SK-N-SH (cell line): ENCODE data around the gene ADCY9. TPM values are rescaled to one million over a fixed set of nuclear protein-coding genes. Genes with fewer than 3 reads are reported as not detected.

Experiments used
- CTCF ChIA-PET: fragments of 300-600, 350-600 bp; formaldehyde crosslinking; extraction: SDS; loops from one replicate; lab custom pipeline; 2021; lab: Yijun Ruan, JAX
- POLR2A ChIA-PET: fragments of 350-600 bp; sonication (Branson Sonifier 250); formaldehyde crosslinking; extraction: SDS; loops from one replicate; lab custom pipeline; 2020; ENCODE audit warnings: antibody characterized with exemption, inconsistent platforms; lab: Yijun Ruan, JAX
- DNase-seq: peaks from one replicate; pipeline ENCODE4 v3.0.0; 2012
- H2AFZ ChIP-seq: fragments of 200-600 bp; sonication (generic); 2 replicates; pipeline ENCODE4 v1.8.1; 2016; ENCODE audit warnings: antibody characterized with exemption, mild to moderate bottlenecking, low read depth
- H3F3A ChIP-seq: fragments of 200-600 bp; sonication (generic); replicated peaks from 2 replicates; pipeline ENCODE3; 2016; ENCODE audit warnings: antibody characterized with exemption, mild to moderate bottlenecking; ENCODE audit not compliant: insufficient read depth
- H3K27ac ChIP-seq, 2 experiments: fragments of 200-500 bp in 1 of 2; fragments of 200-600 bp in 1 of 2; sonication (Bioruptor generic) in 1 of 2; sonication (generic), shearing (Covaris generic) in 1 of 2; 2 replicates each; pipeline versions ENCODE4 v1.5.1 to v1.6.1; 2014 to 2016; ENCODE audit warnings: low read depth in 2 of 2, inconsistent platforms in 1 of 2, low read length in 1 of 2, mild to moderate bottlenecking in 1 of 2, mixed read lengths in 1 of 2
- H3K27me3 ChIP-seq: fragments of 200-600 bp; sonication (generic), shearing (Covaris generic); 2 replicates; pipeline ENCODE4 v1.6.1; 2016; ENCODE audit warnings: mixed run types; ENCODE audit not compliant: insufficient read depth
- H3K36me3 ChIP-seq, 2 experiments: fragments of 200-500 bp in 1 of 2; fragments of 200-600 bp in 1 of 2; sonication (Bioruptor generic) in 1 of 2; sonication (generic) in 1 of 2; replicated peaks in 1 of 2; 2 replicates each; pipeline versions ENCODE3 to v1.5.1; 2014 to 2016; ENCODE audit warnings: low read length in 1 of 2, mild to moderate bottlenecking in 1 of 2; ENCODE audit not compliant: insufficient read depth in 2 of 2, control insufficient read depth in 1 of 2
- H3K4me1 ChIP-seq, 2 experiments: fragments of 200-500 bp in 1 of 2; fragments of 200-600 bp in 1 of 2; sonication (Bioruptor generic) in 1 of 2; sonication (generic), shearing (Covaris generic) in 1 of 2; 2 replicates each; pipeline versions ENCODE4 v1.5.1 to v1.6.1; 2014 to 2016; ENCODE audit warnings: low read depth in 1 of 2, low read length in 1 of 2, mixed run types in 1 of 2; ENCODE audit not compliant: insufficient read depth in 2 of 2, control insufficient read depth in 1 of 2
- H3K4me2 ChIP-seq: fragments of 200-600 bp; sonication (generic), shearing (Covaris generic); 2 replicates; pipeline ENCODE4 v1.6.1; 2017; ENCODE audit warnings: mixed run types
- H3K4me3 ChIP-seq, 2 experiments: fragments of 200-500 bp in 1 of 2; fragments of 200-600 bp in 1 of 2; sonication (Bioruptor generic) in 1 of 2; sonication (generic), shearing (Covaris generic) in 1 of 2; 2 replicates each; pipeline versions ENCODE4 v1.5.1 to v1.8.1; 2014 to 2016; ENCODE audit warnings: low read depth in 2 of 2, inconsistent platforms in 1 of 2, low read length in 1 of 2, mild to moderate bottlenecking in 1 of 2, mixed read lengths in 1 of 2, moderate library complexity in 1 of 2
- H3K79me2 ChIP-seq: fragments of 200-600 bp; sonication (generic); 2 replicates; pipeline ENCODE4 v1.8.1; 2017; ENCODE audit warnings: mild to moderate bottlenecking; ENCODE audit not compliant: insufficient read depth
- H3K9ac ChIP-seq: fragments of 200-600 bp; sonication (generic); 2 replicates; pipeline ENCODE4 v1.6.1; 2017; ENCODE audit warnings: mixed run types
- H3K9me2 ChIP-seq: fragments of 200-600 bp; sonication (generic); 2 replicates; pipeline ENCODE4 v1.6.1; 2017; ENCODE audit warnings: mixed run types
- H3K9me3 ChIP-seq: fragments of 200-600 bp; sonication (generic); 2 replicates; pipeline ENCODE4 v1.6.1; 2017; ENCODE audit warnings: mixed run types, mild to moderate bottlenecking, moderate library complexity
- H4K20me1 ChIP-seq: fragments of 200-600 bp; sonication (generic); 2 replicates; pipeline ENCODE4 v1.6.1; 2017; ENCODE audit warnings: mild to moderate bottlenecking, mixed run types; ENCODE audit not compliant: insufficient read depth
- CHD2 ChIP-seq: fragments of 150-350 bp; IDR thresholded peaks from 2 replicates; pipeline ENCODE4 v1.6.1; 2018; ENCODE audit warnings: low read length; ENCODE audit not compliant: partially characterized antibody
- ELF1 ChIP-seq: IDR thresholded peaks from 2 replicates; pipeline ENCODE4 v1.4.0; 2012
- FOSL2 ChIP-seq: IDR thresholded peaks from 2 replicates; pipeline ENCODE4 v1.4.0; 2012; ENCODE audit warnings: low read depth, mild to moderate bottlenecking, moderate library complexity, borderline replicate concordance
- FOXJ3 ChIP-seq: sonication (generic); formaldehyde crosslinking; IDR thresholded peaks from 2 replicates; pipeline ENCODE4 v1.5.1; 2020; ENCODE audit warnings: mild to moderate bottlenecking, missing genetic modification reagents
- FOXM1 ChIP-seq: IDR thresholded peaks from 2 replicates; pipeline ENCODE4 v1.4.0; 2012; ENCODE audit warnings: low read depth, mild to moderate bottlenecking
- GATA2 ChIP-seq: sonication (generic); formaldehyde crosslinking; IDR thresholded peaks from 2 replicates; pipeline ENCODE4 v1.5.0; 2020; ENCODE audit warnings: mild to moderate bottlenecking, missing genetic modification reagents
- MEF2A ChIP-seq: IDR thresholded peaks from 2 replicates; pipeline ENCODE4 v1.4.0; 2012; ENCODE audit warnings: low read depth, borderline replicate concordance
- NFIC ChIP-seq: IDR thresholded peaks from 2 replicates; pipeline ENCODE4 v1.4.0; 2012; ENCODE audit warnings: borderline replicate concordance
- NRF1 ChIP-seq: IDR thresholded peaks from 2 replicates; pipeline ENCODE4 v1.6.1; 2012; ENCODE audit warnings: low read depth, mild to moderate bottlenecking, low read length
- POLR2AphosphoS5 ChIP-seq: IDR thresholded peaks from 2 replicates; pipeline ENCODE4 v1.6.1; 2012; ENCODE audit warnings: low read depth, low read length
- SMC3 ChIP-seq: IDR thresholded peaks from 2 replicates; pipeline ENCODE4 v1.6.1; 2012; ENCODE audit warnings: low read depth, low read length, improper control_type of control experiment
- TAF1 ChIP-seq: IDR thresholded peaks from 2 replicates; pipeline ENCODE4 v1.6.1; 2012; ENCODE audit warnings: low read depth, mild to moderate bottlenecking, low read length, moderate library complexity, borderline replicate concordance
- TCF12 ChIP-seq: IDR thresholded peaks from 2 replicates; pipeline ENCODE4 v1.4.0; 2012
- TEAD4 ChIP-seq: IDR thresholded peaks from 2 replicates; pipeline ENCODE4 v1.4.0; 2012; ENCODE audit warnings: mild to moderate bottlenecking, borderline replicate concordance; ENCODE audit not compliant: insufficient read depth
- YY1 ChIP-seq: IDR thresholded peaks from 2 replicates; pipeline ENCODE4 v1.4.0; 2012; ENCODE audit warnings: low read depth, mild to moderate bottlenecking
- WGBS: methylation state at CpG from one replicate; pipeline ENCODE4 v1.1.6; 2017; ENCODE audit warnings: low lambda C conversion rate; 5-methylcytosine and 5-hydroxymethylcytosine counted together
- polyA plus RNA-seq, 3 experiments: library from polyadenylated mRNA; depleted of rRNA; stranded (reverse); fragments of >200 nt; gene quantifications; 2 replicates each; pipeline ENCODE4 v1.2.3, GENCODE V29; 2012
- TF ChIP-seq, protein P1 (sequence below): fragments of 150-350 bp; IDR thresholded peaks from 2 replicates; pipeline ENCODE4 v1.6.1; 2017; ENCODE audit warnings: antibody characterized with exemption, low read length, low read depth, borderline replicate concordance
- TF ChIP-seq, protein P2 (sequence below): fragments of 200-600 bp; sonication (generic); IDR thresholded peaks from 2 replicates; pipeline ENCODE4 v1.6.1; 2017; ENCODE audit warnings: antibody characterized with exemption, mild to moderate bottlenecking, moderate library complexity
- TF ChIP-seq, protein P3 (sequence below): IDR thresholded peaks from 2 replicates; pipeline ENCODE4 v1.6.1; 2012; ENCODE audit warnings: mild to moderate bottlenecking, low read depth, low read length, moderate library complexity

Gene ADCY9
- polyA plus RNA-seq, 1 of the 3 experiments (the other 2 are of a cell fraction), result 5.2 TPM

DNA sequence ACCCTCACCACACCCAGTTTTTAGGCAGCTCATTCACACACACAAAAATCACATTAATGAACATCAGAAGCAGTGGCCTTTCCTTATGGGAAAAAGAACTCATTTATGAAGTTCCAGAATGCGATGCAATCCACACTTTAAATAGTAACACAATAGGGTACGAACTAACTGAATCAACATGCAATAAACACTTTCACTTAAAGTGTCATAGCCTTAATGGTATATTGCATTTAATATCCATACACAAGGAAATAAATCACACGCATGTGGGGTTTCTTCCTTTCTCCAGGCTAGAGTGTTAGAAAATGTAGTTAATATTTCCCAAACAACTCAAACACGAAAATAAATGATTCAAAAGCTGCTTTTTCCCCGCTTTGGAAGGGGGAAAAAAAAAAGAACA is 19.7 kb downstream of the ADCY9 start:
- Histone ChIP-seq H3K4me3 (no peak overlapping the region), H3K79me2 (no peaks in the 10 kb centered on the region), H3K9me3 (no peaks in the 10 kb centered on the region), H4K20me1 (no peaks in the 10 kb centered on the region), H3K36me3 (no peaks in the 10 kb centered on the region), H3F3A (no peaks in the 10 kb centered on the region), H3K27me3 (no peaks in the 10 kb centered on the region), H3K4me1 (peaks cover 4 to 10% of the 10 kb centered on the region in 2 experiments), H3K9ac (no peak overlapping the region), H3K9me2 (no peaks in the 10 kb centered on the region), H3K4me2 (no peak overlapping the region), H2AFZ (no peak overlapping the region), H3K27ac (no peak overlapping the region)
- WGBS, result 85% methylated on average over 5 of the region's 5 CpGs
- DNase-seq, result no peak
- TF ChIP-seq NFIC, result no peak
- TF ChIP-seq NRF1, result no peak
- no peak for TF ChIP-seq GATA2 (CRISPR knock-in tag)
- TF ChIP-seq YY1, result no peak
- no peak for TF ChIP-seq FOXJ3 (CRISPR knock-in tag)
- no peak for TF ChIP-seq POLR2AphosphoS5
- TF ChIP-seq, protein P1, sequence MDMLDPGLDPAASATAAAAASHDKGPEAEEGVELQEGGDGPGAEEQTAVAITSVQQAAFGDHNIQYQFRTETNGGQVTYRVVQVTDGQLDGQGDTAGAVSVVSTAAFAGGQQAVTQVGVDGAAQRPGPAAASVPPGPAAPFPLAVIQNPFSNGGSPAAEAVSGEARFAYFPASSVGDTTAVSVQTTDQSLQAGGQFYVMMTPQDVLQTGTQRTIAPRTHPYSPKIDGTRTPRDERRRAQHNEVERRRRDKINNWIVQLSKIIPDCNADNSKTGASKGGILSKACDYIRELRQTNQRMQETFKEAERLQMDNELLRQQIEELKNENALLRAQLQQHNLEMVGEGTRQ, result no peak
- TF ChIP-seq TEAD4, result no peak
- TF ChIP-seq MEF2A, result no peak
- TF ChIP-seq FOXM1, result no peak
- no peak for TF ChIP-seq ELF1
- TF ChIP-seq TCF12, result no peak
- TF ChIP-seq CHD2, result no peak
- TF ChIP-seq, protein P2, sequence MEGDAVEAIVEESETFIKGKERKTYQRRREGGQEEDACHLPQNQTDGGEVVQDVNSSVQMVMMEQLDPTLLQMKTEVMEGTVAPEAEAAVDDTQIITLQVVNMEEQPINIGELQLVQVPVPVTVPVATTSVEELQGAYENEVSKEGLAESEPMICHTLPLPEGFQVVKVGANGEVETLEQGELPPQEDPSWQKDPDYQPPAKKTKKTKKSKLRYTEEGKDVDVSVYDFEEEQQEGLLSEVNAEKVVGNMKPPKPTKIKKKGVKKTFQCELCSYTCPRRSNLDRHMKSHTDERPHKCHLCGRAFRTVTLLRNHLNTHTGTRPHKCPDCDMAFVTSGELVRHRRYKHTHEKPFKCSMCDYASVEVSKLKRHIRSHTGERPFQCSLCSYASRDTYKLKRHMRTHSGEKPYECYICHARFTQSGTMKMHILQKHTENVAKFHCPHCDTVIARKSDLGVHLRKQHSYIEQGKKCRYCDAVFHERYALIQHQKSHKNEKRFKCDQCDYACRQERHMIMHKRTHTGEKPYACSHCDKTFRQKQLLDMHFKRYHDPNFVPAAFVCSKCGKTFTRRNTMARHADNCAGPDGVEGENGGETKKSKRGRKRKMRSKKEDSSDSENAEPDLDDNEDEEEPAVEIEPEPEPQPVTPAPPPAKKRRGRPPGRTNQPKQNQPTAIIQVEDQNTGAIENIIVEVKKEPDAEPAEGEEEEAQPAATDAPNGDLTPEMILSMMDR, result no peak
- ChIA-PET POLR2A (interaction anchor here (0.6 to 0.9 kb wide), 2 partner anchors 10 to 198 kb away, joined by 3 to 5 read pairs; no protein-coding TSS in a partner anchor), CTCF (interaction anchor here (1.3 to 3.1 kb wide), 3 partner anchors 9 to 157 kb away, joined by 3 to 10 read pairs (median 3); no protein-coding TSS in a partner anchor)

DNA sequence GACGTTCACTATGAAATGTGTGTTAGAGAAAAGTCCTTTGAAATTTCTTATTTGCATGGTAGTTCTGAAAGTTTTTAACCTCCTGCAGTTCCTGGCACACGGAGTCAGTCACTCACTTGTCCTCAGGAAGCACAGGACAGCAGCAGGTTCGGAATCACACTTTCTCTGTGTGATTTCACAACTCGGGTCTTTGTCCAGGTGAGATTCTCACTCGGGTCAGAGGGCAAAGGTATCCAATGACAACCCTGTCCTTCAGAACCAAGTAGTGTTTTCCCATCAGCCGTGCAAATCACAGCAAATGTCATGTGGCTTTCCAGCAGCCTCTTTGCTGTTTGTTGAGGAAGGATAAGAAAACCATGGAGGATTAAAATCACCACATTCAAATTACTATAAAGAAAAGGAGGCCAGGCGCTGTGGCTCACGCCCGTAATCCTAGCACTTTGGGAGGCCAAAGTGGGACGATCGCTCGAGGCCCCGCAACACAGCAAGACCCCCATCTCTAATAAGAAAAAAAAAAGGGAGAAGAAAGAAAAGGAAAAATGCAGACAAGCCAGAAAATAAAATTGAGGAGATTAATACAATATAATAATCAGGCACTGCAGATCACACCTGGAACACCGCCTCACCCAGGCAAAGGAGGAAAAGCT is 22.0 kb downstream of the ADCY9 start:
- Histone ChIP-seq H3K9ac (no peak overlapping the region), H3K27me3 (no peaks in the 10 kb centered on the region), H3K36me3 (no peaks in the 10 kb centered on the region), H3K4me2 (no peak overlapping the region), H3K9me3 (no peaks in the 10 kb centered on the region), H3K27ac (no peak overlapping the region), H3F3A (no peaks in the 10 kb centered on the region), H3K79me2 (no peaks in the 10 kb centered on the region), H3K9me2 (no peaks in the 10 kb centered on the region), H4K20me1 (no peaks in the 10 kb centered on the region), H3K4me3 (no peak overlapping the region), H2AFZ (no peak overlapping the region), H3K4me1 (peaks cover 4 to 10% of the 10 kb centered on the region in 2 experiments)
- DNase-seq, result no peak
- CTCF ChIA-PET, result interaction anchor here (0.8 to 3.1 kb wide), 2 partner anchors 11 to 159 kb away, joined by 3 to 10 read pairs; no protein-coding TSS in a partner anchor
- 87% methylated on average over 13 of the region's 14 CpGs for WGBS
- POLR2A ChIA-PET, result interaction anchor here (0.6 kb wide), 1 partner anchor 20 kb away, joined by 3 read pairs; no protein-coding TSS in a partner anchor
- TF ChIP-seq TCF12 (no peak), TEAD4 (no peak), SMC3 (no peak), TAF1 (no peak), NFIC (no peak), FOSL2 (no peak)
- TF ChIP-seq, protein P3, sequence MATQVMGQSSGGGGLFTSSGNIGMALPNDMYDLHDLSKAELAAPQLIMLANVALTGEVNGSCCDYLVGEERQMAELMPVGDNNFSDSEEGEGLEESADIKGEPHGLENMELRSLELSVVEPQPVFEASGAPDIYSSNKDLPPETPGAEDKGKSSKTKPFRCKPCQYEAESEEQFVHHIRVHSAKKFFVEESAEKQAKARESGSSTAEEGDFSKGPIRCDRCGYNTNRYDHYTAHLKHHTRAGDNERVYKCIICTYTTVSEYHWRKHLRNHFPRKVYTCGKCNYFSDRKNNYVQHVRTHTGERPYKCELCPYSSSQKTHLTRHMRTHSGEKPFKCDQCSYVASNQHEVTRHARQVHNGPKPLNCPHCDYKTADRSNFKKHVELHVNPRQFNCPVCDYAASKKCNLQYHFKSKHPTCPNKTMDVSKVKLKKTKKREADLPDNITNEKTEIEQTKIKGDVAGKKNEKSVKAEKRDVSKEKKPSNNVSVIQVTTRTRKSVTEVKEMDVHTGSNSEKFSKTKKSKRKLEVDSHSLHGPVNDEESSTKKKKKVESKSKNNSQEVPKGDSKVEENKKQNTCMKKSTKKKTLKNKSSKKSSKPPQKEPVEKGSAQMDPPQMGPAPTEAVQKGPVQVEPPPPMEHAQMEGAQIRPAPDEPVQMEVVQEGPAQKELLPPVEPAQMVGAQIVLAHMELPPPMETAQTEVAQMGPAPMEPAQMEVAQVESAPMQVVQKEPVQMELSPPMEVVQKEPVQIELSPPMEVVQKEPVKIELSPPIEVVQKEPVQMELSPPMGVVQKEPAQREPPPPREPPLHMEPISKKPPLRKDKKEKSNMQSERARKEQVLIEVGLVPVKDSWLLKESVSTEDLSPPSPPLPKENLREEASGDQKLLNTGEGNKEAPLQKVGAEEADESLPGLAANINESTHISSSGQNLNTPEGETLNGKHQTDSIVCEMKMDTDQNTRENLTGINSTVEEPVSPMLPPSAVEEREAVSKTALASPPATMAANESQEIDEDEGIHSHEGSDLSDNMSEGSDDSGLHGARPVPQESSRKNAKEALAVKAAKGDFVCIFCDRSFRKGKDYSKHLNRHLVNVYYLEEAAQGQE, result no peak
- TF ChIP-seq, protein P2, result no peak
